PC-9 (cell line): ENCODE results near the gene MAP7D2. TPM values are rescaled to one million over a fixed set of nuclear protein-coding genes. Genes with fewer than 3 reads are reported as not detected.

Experiments
- BruUV-seq: library from RNA; stranded (reverse); fragments of 400-500 nt; replicated peaks from 2 replicates; lab custom pipeline; 2021; lab: Mats Ljungman, UMichigan
- CTCF ChIA-PET: fragments of 300-600 bp; sonication (Branson Sonifier 250); formaldehyde crosslinking; loops from one replicate; lab custom pipeline; 2022; ENCODE audit warnings: antibody characterized with exemption; lab: Charles Lee
- POLR2A ChIA-PET: fragments of 300-600 bp; sonication (Branson Sonifier 250); formaldehyde crosslinking; loops from one replicate; lab custom pipeline; 2022; ENCODE audit warnings: antibody characterized with exemption; ENCODE audit not compliant: unreplicated experiment; lab: Charles Lee
- DNase-seq, 2 experiments: peaks; one replicate each; pipeline versions ENCODE4 v3.0.0 to v3.0.0-alpha.2; 2015 to 2022; ENCODE audit warnings: mixed read lengths in 1 of 2
- H2AFZ ChIP-seq: fragments of 200-600 bp; sonication (generic); 2 replicates; pipeline ENCODE4 v1.8.1; 2017; ENCODE audit warnings: antibody characterized with exemption
- H3F3A ChIP-seq: fragments of 200-600 bp; sonication (generic); 2 replicates; pipeline ENCODE4 v1.8.1; 2017; ENCODE audit warnings: antibody characterized with exemption, mild to moderate bottlenecking, low read depth; ENCODE audit not compliant: insufficient read depth
- H3K27ac ChIP-seq: fragments of 200-600 bp; sonication (generic); 2 replicates; pipeline ENCODE4 v1.6.1; 2016; ENCODE audit warnings: mixed run types
- H3K27me3 ChIP-seq: fragments of 200-600 bp; sonication (generic); 2 replicates; pipeline ENCODE4 v1.6.1; 2016; ENCODE audit warnings: low read depth, mixed run types; ENCODE audit not compliant: insufficient read depth
- H3K36me3 ChIP-seq: fragments of 200-600 bp; sonication (generic); 2 replicates; pipeline ENCODE4 v1.6.1; 2016; ENCODE audit warnings: low read depth, mixed run types
- H3K4me1 ChIP-seq: fragments of 200-600 bp; sonication (generic); replicated peaks from 2 replicates; pipeline ENCODE4 v1.6.1; 2016; ENCODE audit warnings: mixed run types; ENCODE audit not compliant: insufficient read depth
- H3K4me2 ChIP-seq: fragments of 200-600 bp; sonication (generic); 2 replicates; pipeline ENCODE4 v1.6.1; 2017; ENCODE audit warnings: mixed run types
- H3K4me3 ChIP-seq: fragments of 200-600 bp; sonication (generic); 2 replicates; pipeline ENCODE4 v1.6.1; 2016; ENCODE audit warnings: mixed run types
- H3K79me2 ChIP-seq: fragments of 200-600 bp; sonication (generic); 2 replicates; pipeline ENCODE4 v1.6.1; 2017; ENCODE audit warnings: low read depth, mixed run types
- H3K9me2 ChIP-seq: fragments of 200-600 bp; sonication (generic); 2 replicates; pipeline ENCODE4 v1.8.1; 2017; ENCODE audit warnings: mild to moderate bottlenecking; ENCODE audit not compliant: insufficient read depth
- H3K9me3 ChIP-seq: fragments of 200-600 bp; sonication (generic); 2 replicates; pipeline ENCODE4 v1.8.1; 2016; ENCODE audit warnings: low read depth; ENCODE audit not compliant: insufficient read depth
- H4K20me1 ChIP-seq: fragments of 200-600 bp; sonication (generic); 2 replicates; pipeline ENCODE4 v1.8.1; 2017; ENCODE audit not compliant: insufficient read depth
- CTCF ChIP-seq: fragments of 200-600 bp; sonication (generic); conservative IDR thresholded peaks from 2 replicates; pipeline ENCODE4 v1.6.1; 2017; ENCODE audit warnings: mixed run types, antibody characterized with exemption, mild to moderate bottlenecking, moderate library complexity
- EZH2 ChIP-seq: fragments of 200-600 bp; sonication (generic); IDR thresholded peaks from 2 replicates; pipeline ENCODE4 v1.8.0; 2017; ENCODE audit warnings: antibody characterized with exemption, low read depth
- intact Hi-C: fragments of 100-400 bp; cut with micrococcal nuclease; formaldehyde crosslinking; loops from one replicate; pipeline ENCODE4 v1.10.0; 2022; ENCODE audit not compliant: unreplicated experiment
- microRNA-seq: library from miRNA; unstranded; fragments of <30 nt; microRNA quantifications from one replicate; pipeline ENCODE4 v1.2.0, GENCODE V29; 2021; ENCODE audit warnings: borderline number of aligned reads, borderline replicate concordance
- total RNA-seq: library from RNA; stranded (reverse); gene quantifications from 2 replicates; pipeline ENCODE4 v1.2.3, GENCODE V29; 2021

MAP7D2 gene
- total RNA-seq, 1 experiment from 2014 or later: not detected

DNA sequence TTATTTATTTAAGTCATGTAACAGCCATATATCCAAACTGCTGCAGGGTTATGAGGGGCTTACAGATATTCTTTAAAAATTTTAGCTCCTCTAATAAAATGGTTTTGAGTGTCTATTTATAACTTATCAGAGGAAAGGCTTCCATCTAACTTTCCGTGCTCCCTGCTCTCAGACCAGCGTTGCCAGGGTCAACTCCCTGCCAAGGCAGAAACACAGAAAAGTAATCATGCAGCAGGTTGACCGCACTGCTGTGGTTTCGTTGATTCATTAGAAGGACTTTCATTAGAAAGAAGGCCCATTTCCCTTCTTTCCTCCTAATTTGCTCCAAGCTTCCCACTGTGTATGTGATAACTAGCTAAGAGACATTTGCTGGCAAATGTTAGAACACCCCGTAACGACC lies 159.8 kb downstream of the MAP7D2 start:
- no peaks in the 10 kb centered on the region for H3K9me2 ChIP-seq
- BruUV-seq: no TSS peak
- ChIA-PET POLR2A (no interaction called here), CTCF (no interaction called here)
- H3K9me3 ChIP-seq: no peaks in the 10 kb centered on the region
- intact Hi-C loops: no loop called here
- no peaks in the 10 kb centered on the region for H3K4me1 ChIP-seq
- H4K20me1 ChIP-seq: no peaks in the 10 kb centered on the region
- TF ChIP-seq EZH2: no peak
- TF ChIP-seq CTCF: no peak
- no peak overlapping the region for H3K4me2 ChIP-seq
- no peaks in the 10 kb centered on the region for H3F3A ChIP-seq
- no peak for DNase-seq
- H3K27me3 ChIP-seq: no peaks in the 10 kb centered on the region
- H3K79me2 ChIP-seq: no peaks in the 10 kb centered on the region
- H2AFZ ChIP-seq: no peak overlapping the region
- H3K4me3 ChIP-seq: no peak overlapping the region
- H3K27ac ChIP-seq: no peak overlapping the region
- no peaks in the 10 kb centered on the region for H3K36me3 ChIP-seq

Small RNAs within 50 kb of the gene (microRNA-seq; reads per million reads assigned to microRNA genes)
- 11.4 reads per million, percentile 20 among the genes with 10 or more reads in this experiment for gene MIR23C

Other genes with a start within 250 kb of the MAP7D2 start
- 42.5 and 58.3 TPM in 2 replicates for gene SH3KBP1, start 229.3 kb downstream of the MAP7D2 start, total RNA-seq
- gene BCLAF3, start 125.8 kb downstream of the MAP7D2 start, total RNA-seq: 6.7 and 7.9 TPM in 2 replicates
- gene EIF1AX, start 24.9 kb upstream of the MAP7D2 start, total RNA-seq: 77.3 TPM in 2 replicates
- 45.3 and 51.4 TPM in 2 replicates for gene RPS6KA3, start 150.0 kb upstream of the MAP7D2 start, total RNA-seq